Stomach (tissue), 4 donors: Measurements from ENCODE around the gene TNK2.
"Not testable (repeated sequence)": the region's sequence is repeated elsewhere in the genome, so short reads cannot be mapped to it uniquely, and the experiment has no call there.

Experiments used
- CTCF ChIP-seq, 7 experiments: fragments of 450-650 bp in 4 of 7; fragments of 200-600 bp in 3 of 7; sonication (generic) in 3 of 7; IDR thresholded peaks; one replicate each; pipeline ENCODE4 v1.5.1; 2016 to 2019; ENCODE audit warnings: antibody characterized with exemption in 7 of 7, control low read depth in 2 of 7, mild to moderate bottlenecking in 1 of 7
- POLR2A ChIP-seq, 4 donors: fragments of 450-650 bp; IDR thresholded peaks; one replicate each; pipeline ENCODE4 v1.6.1; 2016; ENCODE audit warnings: antibody characterized with exemption in 4 of 4, control low read depth in 2 of 4, mild to moderate bottlenecking in 1 of 4, moderate library complexity in 1 of 4

- TF ChIP-seq CTCF, POLR2A (IDR thresholded peaks at IDR 0.05): not testable (repeated sequence)
Observed at GRCh38 chr3:195933044-195933430, 24.7 kb upstream of the TNK2 start.
